ENCODE results near the gene PDSS1. TPM values are rescaled to one million over a fixed set of nuclear protein-coding genes. Genes with fewer than 3 reads are reported as not detected.
A peak's percentile ranks its signal among the peaks of the same experiment; 100 is the strongest.
"Not testable (repeated sequence)": the region's sequence is repeated elsewhere in the genome, so short reads cannot be mapped to it uniquely, and the experiment has no call there.

Gene PDSS1
- total and polyA plus RNA-seq, 8 donors: 2.5 to 31.9 (median 6.3) TPM; not detected in 1

DNA sequence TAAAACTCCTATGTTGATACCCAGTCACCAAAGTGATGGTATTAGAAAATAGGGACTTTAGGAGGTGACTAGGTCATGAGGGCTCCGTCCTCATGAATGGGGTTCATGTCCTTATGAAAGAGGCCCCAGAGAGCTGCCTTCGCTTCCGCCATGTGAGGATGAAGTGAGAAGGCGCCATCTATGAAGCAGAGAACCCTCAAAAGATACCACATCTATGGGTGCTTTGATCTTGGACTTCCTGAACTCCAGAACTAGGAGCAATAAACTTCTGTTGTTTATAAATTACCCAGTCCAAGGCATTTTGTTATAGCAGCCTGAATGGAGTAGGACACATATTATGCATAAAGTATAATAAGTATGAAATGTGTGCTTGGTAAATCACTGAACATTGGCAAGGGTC, 8.1 kb upstream of the PDSS1 start:
- 81 to 94% (median 86%) methylated on average over 4 of the region's 4 CpGs for WGBS, 5 donors
- no peak for TF ChIP-seq POLR2A (IDR thresholded peaks at IDR 0.05)
- no peak for TF ChIP-seq POLR2AphosphoS5 (IDR thresholded peaks at IDR 0.05)
- TF ChIP-seq EP300 (IDR thresholded peaks at IDR 0.05): no peak
- TF ChIP-seq, protein P1, sequence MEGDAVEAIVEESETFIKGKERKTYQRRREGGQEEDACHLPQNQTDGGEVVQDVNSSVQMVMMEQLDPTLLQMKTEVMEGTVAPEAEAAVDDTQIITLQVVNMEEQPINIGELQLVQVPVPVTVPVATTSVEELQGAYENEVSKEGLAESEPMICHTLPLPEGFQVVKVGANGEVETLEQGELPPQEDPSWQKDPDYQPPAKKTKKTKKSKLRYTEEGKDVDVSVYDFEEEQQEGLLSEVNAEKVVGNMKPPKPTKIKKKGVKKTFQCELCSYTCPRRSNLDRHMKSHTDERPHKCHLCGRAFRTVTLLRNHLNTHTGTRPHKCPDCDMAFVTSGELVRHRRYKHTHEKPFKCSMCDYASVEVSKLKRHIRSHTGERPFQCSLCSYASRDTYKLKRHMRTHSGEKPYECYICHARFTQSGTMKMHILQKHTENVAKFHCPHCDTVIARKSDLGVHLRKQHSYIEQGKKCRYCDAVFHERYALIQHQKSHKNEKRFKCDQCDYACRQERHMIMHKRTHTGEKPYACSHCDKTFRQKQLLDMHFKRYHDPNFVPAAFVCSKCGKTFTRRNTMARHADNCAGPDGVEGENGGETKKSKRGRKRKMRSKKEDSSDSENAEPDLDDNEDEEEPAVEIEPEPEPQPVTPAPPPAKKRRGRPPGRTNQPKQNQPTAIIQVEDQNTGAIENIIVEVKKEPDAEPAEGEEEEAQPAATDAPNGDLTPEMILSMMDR (IDR thresholded peaks at IDR 0.05): no peak

GRCh38 chr10:26690731-26691475, 6.6 kb upstream of the PDSS1 start:
- intact Hi-C loops (cut with DNase I; ENCODE audit: low total_unique reads): no loop called here
- Histone ChIP-seq H3K27me3 (peaks cover 0 to 41% (median 0%) of the 10 kb centered on the region in 3 donors), H3K36me3 (no peaks in the 10 kb centered on the region), H3K4me3 (no peak overlapping the region), H3K9me3 (no peaks in the 10 kb centered on the region), H3K27ac (no peak overlapping the region), H3K4me1 (no peaks in the 10 kb centered on the region)
- TF ChIP-seq, protein P1 (IDR thresholded peaks at IDR 0.05): no peak
- no peak for TF ChIP-seq EP300 (IDR thresholded peaks at IDR 0.05)
- TF ChIP-seq POLR2A (IDR thresholded peaks at IDR 0.05): no peak
- TF ChIP-seq POLR2AphosphoS5 (IDR thresholded peaks at IDR 0.05): no peak
- DNase-seq: no peak
- 48 to 64% (median 57%) methylated on average over 6 of the region's 6 CpGs for WGBS, 5 donors

More for the DNA sequence above, 8.1 kb upstream of the PDSS1 start:
- Histone ChIP-seq H3K27me3 (peaks cover 0 to 47% (median 0%) of the 10 kb centered on the region in 3 donors), H3K9me3 (no peaks in the 10 kb centered on the region), H3K27ac (no peak overlapping the region), H3K36me3 (no peaks in the 10 kb centered on the region), H3K4me1 (peaks cover 0 to 6% (median 0%) of the 10 kb centered on the region in 4 donors), H3K4me3 (no peak overlapping the region)
- intact Hi-C loops (cut with DNase I; ENCODE audit: low total_unique reads): no loop called here
- no peak for DNase-seq

DNA sequence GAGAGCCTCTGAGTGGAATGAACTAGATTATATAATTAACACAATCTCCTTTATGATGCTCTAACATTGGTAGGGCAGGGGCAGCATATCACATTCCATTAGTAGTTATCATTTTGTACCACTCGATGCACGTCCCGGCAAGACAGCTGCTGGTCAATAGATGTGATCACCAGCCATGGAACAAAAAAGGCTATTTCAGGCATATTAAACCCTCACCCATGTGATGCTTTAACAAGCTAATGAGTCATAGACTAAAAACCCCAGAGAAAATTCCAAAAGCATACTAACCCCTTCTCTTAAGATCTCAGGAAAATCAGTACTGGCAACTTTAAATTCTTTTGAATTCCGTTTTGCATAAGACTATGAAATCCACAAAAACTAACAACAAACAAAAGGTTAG, 3.0 kb upstream of the PDSS1 start:
- 75 to 85% (median 80%) methylated on average over 4 of the region's 4 CpGs for WGBS, 5 donors
- H3K4me3 ChIP-seq; intact Hi-C loops (cut with DNase I; ENCODE audit: low total_unique reads); H3K27ac ChIP-seq; H3K36me3 ChIP-seq; H3K9me3 ChIP-seq; DNase-seq: not testable (repeated sequence)
- peaks cover 0 to 24% (median 0%) of the 10 kb centered on the region in 3 donors for H3K27me3 ChIP-seq
- peaks cover 12 to 21% (median 19%) of the 10 kb centered on the region in 4 donors for H3K4me1 ChIP-seq

DNA sequence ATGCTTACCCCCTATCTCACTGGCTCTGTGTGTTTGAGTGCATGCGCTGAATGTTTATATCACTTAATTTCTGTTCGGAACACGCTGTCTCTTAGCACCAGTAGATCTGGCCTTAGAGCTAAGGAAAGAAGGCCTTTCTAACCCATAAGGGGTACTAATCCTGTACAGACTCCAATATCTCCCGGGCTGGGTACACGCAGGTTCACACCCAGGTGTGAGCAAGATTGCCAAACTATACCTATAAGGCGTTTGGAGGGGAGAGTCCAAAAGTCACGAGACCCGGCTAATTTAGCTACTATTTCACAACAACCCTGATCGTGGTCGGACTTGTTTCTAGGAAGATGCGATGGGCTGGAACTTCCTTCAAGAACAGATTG, 727 bp upstream of the PDSS1 start:
- Histone ChIP-seq H3K9me3 (no peaks in the 10 kb centered on the region), H3K4me3 (peak overlapping the region; percentile 84 to 97 (median 94)), H3K27me3 (peaks cover 0 to 10% (median 0%) of the 10 kb centered on the region in 3 donors), H3K36me3 (no peaks in the 10 kb centered on the region), H3K4me1 (peaks cover 12 to 32% (median 19%) of the 10 kb centered on the region in 4 donors), H3K27ac (peak overlapping the region; percentile 80 to 94 (median 93))
- intact Hi-C loops (cut with DNase I; ENCODE audit: low total_unique reads): no loop called here
- TF ChIP-seq POLR2A (IDR thresholded peaks at IDR 0.05): no peak
- 19 to 26% (median 21%) methylated on average over 8 to 11 of the region's 11 CpGs for WGBS, 5 donors
- no peak for DNase-seq

GRCh38 chr10:26697922-26698608, 564 bp downstream of the PDSS1 start:
- H3K27me3 ChIP-seq: peaks cover 0 to 5% (median 0%) of the 10 kb centered on the region in 3 donors
- no peaks in the 10 kb centered on the region for H3K9me3 ChIP-seq
- H3K36me3 ChIP-seq: peaks cover 0 to 6% (median 2%) of the 10 kb centered on the region in 4 donors
- H3K4me3 ChIP-seq: peak overlapping the region; percentile 84 to 97 (median 94)
- WGBS, 5 donors: 2 to 3% (median 2%) methylated on average over 38 to 42 of the region's 42 CpGs
- H3K4me1 ChIP-seq: peaks cover 12 to 32% (median 19%) of the 10 kb centered on the region in 4 donors
- TF ChIP-seq POLR2A (IDR thresholded peaks at IDR 0.05) (no peak), EP300 (IDR thresholded peaks at IDR 0.05) (no peak), POLR2AphosphoS5 (IDR thresholded peaks at IDR 0.05) (no peak)
- TF ChIP-seq, protein P1 (IDR thresholded peaks at IDR 0.05): no peak
- intact Hi-C loops (cut with DNase I; ENCODE audit: low total_unique reads): no loop called here
- H3K27ac ChIP-seq: peak overlapping the region; percentile 80 to 94 (median 93)
- no peak for DNase-seq

Measured in stomach (tissue), 9 donors.